Caco-2 (cell line): ENCODE measurements around the gene C8G. TPM values are rescaled to one million over a fixed set of nuclear protein-coding genes. Genes with fewer than 3 reads are reported as not detected.

Experiments used
- BruUV-seq: library from RNA; stranded (reverse); fragments of 400-500 nt; replicated peaks from 2 replicates; lab custom pipeline; 2021; lab: Mats Ljungman, UMichigan
- CTCF ChIA-PET: fragments of 300-600 bp; sonication (Branson Sonifier 250); formaldehyde crosslinking; loops from one replicate; lab custom pipeline; 2022; ENCODE audit warnings: antibody characterized with exemption; lab: Charles Lee
- POLR2A ChIA-PET: fragments of 300-600 bp; sonication (Branson Sonifier 250); formaldehyde crosslinking; loops from one replicate; lab custom pipeline; 2022; ENCODE audit warnings: antibody characterized with exemption; lab: Charles Lee
- DNase-seq, 2 experiments: peaks; one replicate each; pipeline versions ENCODE4 v3.0.0 to v3.0.0-alpha.2; 2020 to 2022
- H3K27me3 ChIP-seq: replicated peaks from 2 replicates; pipeline ENCODE4 v1.6.0; 2011; ENCODE audit warnings: low read length; ENCODE audit not compliant: control insufficient read depth, insufficient read depth
- H3K36me3 ChIP-seq: 2 replicates; pipeline ENCODE4 v1.5.1; 2011; ENCODE audit warnings: low read length; ENCODE audit not compliant: control insufficient read depth, insufficient read depth
- H3K4me1 ChIP-seq: fragments of 250-450 bp; sonication (Bioruptor Pico); 2 replicates; pipeline ENCODE4 v1.5.1; 2020; ENCODE audit warnings: mild to moderate bottlenecking
- H3K4me3 ChIP-seq: 2 replicates; pipeline ENCODE4 v1.5.1; 2011; ENCODE audit warnings: low read depth, mild to moderate bottlenecking, control low read depth, low read length
- H3K9me3 ChIP-seq: fragments of 250-450 bp; sonication (Bioruptor Pico); 2 replicates; pipeline ENCODE4 v1.5.1; 2020; ENCODE audit warnings: mild to moderate bottlenecking, moderate library complexity
- H3K27ac Mint-ChIP-seq: one replicate; pipeline ENCODE4 v1.8.0; 2022; ENCODE audit warnings: mixed read lengths; ENCODE audit not compliant: unreplicated experiment
- H3K27me3 Mint-ChIP-seq: one replicate; pipeline ENCODE4 v1.8.0; 2022; ENCODE audit warnings: mixed read lengths; ENCODE audit not compliant: insufficient read depth, unreplicated experiment
- H3K36me3 Mint-ChIP-seq: one replicate; pipeline ENCODE4 v1.8.0; 2022; ENCODE audit warnings: mild to moderate bottlenecking, mixed read lengths; ENCODE audit not compliant: insufficient read depth, unreplicated experiment
- H3K4me1 Mint-ChIP-seq: one replicate; pipeline ENCODE4 v1.8.0; 2022; ENCODE audit warnings: low read depth, mixed read lengths; ENCODE audit not compliant: unreplicated experiment
- H3K4me3 Mint-ChIP-seq: one replicate; pipeline ENCODE4 v1.8.0; 2022; ENCODE audit warnings: mild to moderate bottlenecking, moderate library complexity, mixed read lengths; ENCODE audit not compliant: unreplicated experiment
- H3K9me3 Mint-ChIP-seq: one replicate; pipeline ENCODE4 v1.8.0; 2022; ENCODE audit warnings: mixed read lengths; ENCODE audit not compliant: unreplicated experiment
- CTCF ChIP-seq, 2 experiments: fragments of 200-600 bp in 1 of 2; IDR thresholded peaks; 1 replicate in 1 of 2; 2 replicates in 1 of 2; pipeline versions ENCODE4 v1.5.1 to v1.8.0; 2011 to 2022; ENCODE audit warnings: antibody characterized with exemption in 1 of 2, control low read depth in 1 of 2, inconsistent platforms in 1 of 2, low read depth in 1 of 2, low read length in 1 of 2, mild to moderate bottlenecking in 1 of 2, moderate library complexity in 1 of 2; ENCODE audit not compliant: insufficient read depth in 1 of 2, severe bottlenecking in 1 of 2, unreplicated experiment in 1 of 2
- intact Hi-C: fragments of 100-400 bp; cut with micrococcal nuclease; formaldehyde crosslinking; loops from one replicate; pipeline ENCODE4 v1.10.0; 2022; ENCODE audit not compliant: unreplicated experiment
- total RNA-seq: library from RNA; stranded (reverse); gene quantifications from 2 replicates; pipeline ENCODE4 v1.2.3, GENCODE V29; 2022

C8G gene
- total RNA-seq, 1 experiment from 2014 or later = 0.77 TPM

- Mint-ChIP-seq H3K27me3 (no peaks in the 10 kb centered on the region), H3K36me3 (peaks cover 61% of the 10 kb centered on the region), H3K4me1 (peaks cover 18% of the 10 kb centered on the region), H3K9me3 (no peaks in the 10 kb centered on the region), H3K27ac (no peak overlapping the region), H3K4me3 (no peak overlapping the region)
- ChIA-PET POLR2A (no interaction called here), CTCF (no interaction called here)
- Histone ChIP-seq H3K4me3 (no peak overlapping the region), H3K9me3 (no peaks in the 10 kb centered on the region), H3K36me3 (no peaks in the 10 kb centered on the region; the same call in 1 of the 2 replicates), H3K27me3 (no peaks in the 10 kb centered on the region), H3K4me1 (peaks cover 19% of the 10 kb centered on the region)
- TF ChIP-seq CTCF (IDR thresholded peaks at IDR 0.05; ENCODE audit: insufficient read depth in 1 of 2, low read depth in 1 of 2, low read length in 1 of 2, severe bottlenecking in 1 of 2, unreplicated experiment in 1 of 2) = no peak
- no peak for DNase-seq
- no TSS peak for BruUV-seq
- intact Hi-C loops = no loop called here
Measured at GRCh38 chr9:136899196-136899595, 45.8 kb upstream of the C8G start.

GRCh38 chr9:136900556-136900955 is 44.5 kb upstream of the C8G start:
- Mint-ChIP-seq H3K9me3 (no peaks in the 10 kb centered on the region), H3K36me3 (peaks cover 59% of the 10 kb centered on the region), H3K4me3 (no peak overlapping the region), H3K27ac (no peak overlapping the region), H3K4me1 (peaks cover 18% of the 10 kb centered on the region), H3K27me3 (no peaks in the 10 kb centered on the region)
- Histone ChIP-seq H3K4me3 (no peak overlapping the region), H3K9me3 (no peaks in the 10 kb centered on the region), H3K27me3 (no peaks in the 10 kb centered on the region), H3K36me3 (no peaks in the 10 kb centered on the region), H3K4me1 (peaks cover 19% of the 10 kb centered on the region)
- POLR2A ChIA-PET = interaction anchor here (0.5 kb wide), 1 partner anchor 186 kb away, joined by 3 read pairs; the partner anchor contains the start of gene MAN1B1
- DNase-seq = no peak
- intact Hi-C loops = no loop called here
- no TSS peak for BruUV-seq
- no peak for TF ChIP-seq CTCF (IDR thresholded peaks at IDR 0.05; ENCODE audit: insufficient read depth in 1 of 2, low read depth in 1 of 2, low read length in 1 of 2, severe bottlenecking in 1 of 2, unreplicated experiment in 1 of 2)
- CTCF ChIA-PET = no interaction called here

GRCh38 chr9:136900988-136901515 is 44.0 kb upstream of the C8G start:
- no peak overlapping the region for H3K4me3 ChIP-seq
- no peaks in the 10 kb centered on the region for H3K9me3 ChIP-seq
- no peak for TF ChIP-seq CTCF (IDR thresholded peaks at IDR 0.05; ENCODE audit: insufficient read depth in 1 of 2, low read depth in 1 of 2, low read length in 1 of 2, severe bottlenecking in 1 of 2, unreplicated experiment in 1 of 2)
- peaks cover 19% of the 10 kb centered on the region for H3K4me1 ChIP-seq
- Mint-ChIP-seq H3K27me3 (no peaks in the 10 kb centered on the region), H3K4me1 (peaks cover 18% of the 10 kb centered on the region), H3K9me3 (no peaks in the 10 kb centered on the region), H3K4me3 (no peak overlapping the region), H3K36me3 (peaks cover 64% of the 10 kb centered on the region), H3K27ac (peak overlapping the region; percentile 72)
- POLR2A ChIA-PET = interaction anchor here (0.5 kb wide), 1 partner anchor 186 kb away, joined by 3 read pairs; the partner anchor contains the start of gene MAN1B1
- no peaks in the 10 kb centered on the region for H3K36me3 ChIP-seq
- intact Hi-C loops = no loop called here
- BruUV-seq = no TSS peak
- DNase-seq = no peak
- no peaks in the 10 kb centered on the region for H3K27me3 ChIP-seq
- CTCF ChIA-PET = no interaction called here
